HepG2 (cell line): ENCODE results near the gene CMIP. TPM values are rescaled to one million over a fixed set of nuclear protein-coding genes. Genes with fewer than 3 reads are reported as not detected.
A peak's percentile ranks its signal among the peaks of the same experiment; 100 is the strongest.

Experiments
- ARNT2 ChIP-seq: sonication (generic); formaldehyde crosslinking; IDR thresholded peaks from 2 replicates; pipeline ENCODE4 v1.8.0; 2022; ENCODE audit warnings: mild to moderate bottlenecking, low read depth, missing genetic modification reagents, moderate library complexity
- FOXK2 ChIP-seq: fragments of 450-650 bp; IDR thresholded peaks from 2 replicates; pipeline ENCODE4 v1.6.1; 2016
- HBP1 ChIP-seq: IDR thresholded peaks from 2 replicates; pipeline ENCODE4 v1.6.1; 2016; ENCODE audit warnings: low read depth, control low read depth
- HMGA1 ChIP-seq: sonication (generic); formaldehyde crosslinking; conservative IDR thresholded peaks from 2 replicates; pipeline ENCODE4 v1.4.0; 2020; ENCODE audit warnings: missing genetic modification reagents
- HNRNPL ChIP-seq: fragments of 200-400 bp; formaldehyde crosslinking; IDR thresholded peaks from 2 replicates; pipeline ENCODE4 v1.6.1; 2017; ENCODE audit warnings: mild to moderate bottlenecking, low read depth, low read length
- IKZF5 ChIP-seq: IDR thresholded peaks from 2 replicates; pipeline ENCODE4 v1.6.1; 2018; ENCODE audit warnings: missing genetic modification reagents, mild to moderate bottlenecking, missing compliant biosample characterization
- MAFF ChIP-seq: IDR thresholded peaks from 2 replicates; pipeline ENCODE4 v1.6.1; 2011; ENCODE audit warnings: low read depth, low read length, improper control_type of control experiment
- MIER2 ChIP-seq: IDR thresholded peaks from 2 replicates; pipeline ENCODE4 v1.6.1; 2016; ENCODE audit warnings: missing biosample characterization, missing genetic modification reagents
- NFKB2 ChIP-seq: sonication (generic); formaldehyde crosslinking; IDR thresholded peaks from 2 replicates; pipeline ENCODE4 v1.4.0; 2020; ENCODE audit warnings: missing genetic modification reagents, borderline replicate concordance
- PHF21A ChIP-seq: sonication (generic); formaldehyde crosslinking; IDR thresholded peaks from 2 replicates; pipeline ENCODE4 v1.5.0; 2020; ENCODE audit warnings: mild to moderate bottlenecking, missing genetic modification reagents
- POLR2A ChIP-seq, 2 experiments: IDR thresholded peaks; 2 replicates each; pipeline ENCODE4 v1.6.1; 2011; ENCODE audit warnings: low read depth in 2 of 2, low read length in 2 of 2, mild to moderate bottlenecking in 1 of 2, moderate library complexity in 1 of 2; ENCODE audit not compliant: insufficient read depth in 1 of 2
- PREB ChIP-seq: sonication (generic); formaldehyde crosslinking; IDR thresholded peaks from 2 replicates; pipeline ENCODE4 v1.4.0; 2020; ENCODE audit warnings: missing genetic modification reagents
- REPIN1 ChIP-seq: sonication (generic); formaldehyde crosslinking; IDR thresholded peaks from 2 replicates; pipeline ENCODE4 v1.8.0; 2022; ENCODE audit warnings: missing genetic modification reagents, low read depth, mild to moderate bottlenecking, borderline replicate concordance
- SMAD9 ChIP-seq: sonication (generic); formaldehyde crosslinking; IDR thresholded peaks from 2 replicates; pipeline ENCODE4 v1.5.1; 2020; ENCODE audit warnings: mild to moderate bottlenecking, missing genetic modification reagents
- STAG1 ChIP-seq: sonication (generic); formaldehyde crosslinking; IDR thresholded peaks from 2 replicates; pipeline ENCODE4 v1.4.0; 2020; ENCODE audit warnings: missing genetic modification reagents
- TBP ChIP-seq: sonication (generic); formaldehyde crosslinking; IDR thresholded peaks from 2 replicates; pipeline ENCODE4 v1.5.0; 2020; ENCODE audit warnings: missing genetic modification reagents
- YEATS2 ChIP-seq: sonication (generic); formaldehyde crosslinking; IDR thresholded peaks from 2 replicates; pipeline ENCODE4 v1.4.0; 2020; ENCODE audit warnings: missing genetic modification reagents, borderline replicate concordance
- ZBTB46 ChIP-seq: sonication (generic); formaldehyde crosslinking; IDR thresholded peaks from 2 replicates; pipeline ENCODE4 v1.4.0; 2020; ENCODE audit warnings: mild to moderate bottlenecking, missing genetic modification reagents, borderline replicate concordance
- ZNF430 ChIP-seq: sonication (generic); formaldehyde crosslinking; IDR thresholded peaks from 2 replicates; pipeline ENCODE4 v1.9.0; 2021; ENCODE audit warnings: mild to moderate bottlenecking, missing genetic modification reagents
- ZNF740 ChIP-seq: sonication (generic); formaldehyde crosslinking; IDR thresholded peaks from 2 replicates; pipeline ENCODE4 v1.4.0; 2020; ENCODE audit warnings: missing genetic modification reagents
- ZNF773 ChIP-seq: sonication (generic); formaldehyde crosslinking; IDR thresholded peaks from 2 replicates; pipeline ENCODE4 v1.4.0; 2020; ENCODE audit warnings: missing genetic modification reagents, borderline replicate concordance
- ZNF776 ChIP-seq: sonication (generic); formaldehyde crosslinking; IDR thresholded peaks from 2 replicates; pipeline ENCODE4 v1.4.0; 2020; ENCODE audit warnings: mild to moderate bottlenecking, missing genetic modification reagents
- ZSCAN29 ChIP-seq: sonication (generic); formaldehyde crosslinking; conservative IDR thresholded peaks from 2 replicates; pipeline ENCODE4 v1.4.0; 2020; ENCODE audit warnings: mild to moderate bottlenecking, missing genetic modification reagents
- polyA plus RNA-seq, 8 experiments: library from polyadenylated mRNA; depleted of rRNA in 3 of 8; stranded (reverse) in 7 of 8; unstranded in 1 of 8; fragments of >200 nt; fragmentation: Illumina TruSeq in 4 of 8; extraction: Trizol in 4 of 8; gene quantifications; 2 replicates each; pipeline versions ENCODE4 v1.2.1 to v1.2.3, GENCODE V29; 2011 to 2016; ENCODE audit warnings: low read depth in 4 of 8, missing spikeins in 1 of 8, mixed read lengths in 1 of 8; ENCODE audit not compliant: insufficient read depth in 1 of 8
- total RNA-seq, 5 experiments: library from RNA; depleted of rRNA; stranded (reverse); fragments of >200 nt; fragmentation: Illumina TruSeq; extraction: Trizol; gene quantifications; 2 replicates each; pipeline ENCODE4 v1.2.3, GENCODE V29; 2016; ENCODE audit warnings: low read depth in 1 of 5
- TF ChIP-seq, protein P1 (sequence below): sonication (generic); formaldehyde crosslinking; IDR thresholded peaks from 2 replicates; pipeline ENCODE4 v1.4.0; 2020; ENCODE audit warnings: missing genetic modification reagents

Gene CMIP
- total and polyA plus RNA-seq, 2 of the 13 experiments (the other 11 are each of a cell fraction or from before 2014, with no cell fraction given), result 10.9 to 18.1 TPM

- TF ChIP-seq HMGA1 (no peak), STAG1 (CRISPR knock-in tag) (no peak), ZNF776 (CRISPR knock-in tag) (no peak), FOXK2 (no peak), SMAD9 (no peak), IKZF5 (no peak), ARNT2 (CRISPR knock-in tag) (no peak), ZNF773 (no peak), ZNF430 (no peak), ZSCAN29 (CRISPR knock-in tag) (no peak), PREB (CRISPR knock-in tag) (no peak), YEATS2 (CRISPR knock-in tag) (no peak), POLR2A (IDR thresholded peaks at IDR 0.05; ENCODE audit: insufficient read depth in 1 of 2, low read depth in 2 of 2, low read length in 2 of 2) (peak in 1 of 2 experiments; percentile 30; a peak in 1 of 4 replicates), HBP1 (CRISPR knock-in tag) (no peak), MAFF (no peak), MIER2 (no peak), ZBTB46 (CRISPR knock-in tag) (no peak), TBP (CRISPR knock-in tag) (no peak), REPIN1 (CRISPR knock-in tag) (no peak), ZNF740 (CRISPR knock-in tag) (no peak), NFKB2 (no peak), PHF21A (no peak), HNRNPL (peak; percentile 77; the same call in 1 of the 2 replicates)
- TF ChIP-seq, protein P1, sequence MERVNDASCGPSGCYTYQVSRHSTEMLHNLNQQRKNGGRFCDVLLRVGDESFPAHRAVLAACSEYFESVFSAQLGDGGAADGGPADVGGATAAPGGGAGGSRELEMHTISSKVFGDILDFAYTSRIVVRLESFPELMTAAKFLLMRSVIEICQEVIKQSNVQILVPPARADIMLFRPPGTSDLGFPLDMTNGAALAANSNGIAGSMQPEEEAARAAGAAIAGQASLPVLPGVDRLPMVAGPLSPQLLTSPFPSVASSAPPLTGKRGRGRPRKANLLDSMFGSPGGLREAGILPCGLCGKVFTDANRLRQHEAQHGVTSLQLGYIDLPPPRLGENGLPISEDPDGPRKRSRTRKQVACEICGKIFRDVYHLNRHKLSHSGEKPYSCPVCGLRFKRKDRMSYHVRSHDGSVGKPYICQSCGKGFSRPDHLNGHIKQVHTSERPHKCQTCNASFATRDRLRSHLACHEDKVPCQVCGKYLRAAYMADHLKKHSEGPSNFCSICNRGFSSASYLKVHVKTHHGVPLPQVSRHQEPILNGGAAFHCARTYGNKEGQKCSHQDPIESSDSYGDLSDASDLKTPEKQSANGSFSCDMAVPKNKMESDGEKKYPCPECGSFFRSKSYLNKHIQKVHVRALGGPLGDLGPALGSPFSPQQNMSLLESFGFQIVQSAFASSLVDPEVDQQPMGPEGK (CRISPR knock-in tag), result no peak
These were observed 5.4 kb downstream of the CMIP start (continued) for GRCh38 chr16:81449899-81450608.
